ENCODE measurements around the gene TMEM178B.

GRCh38 chr7:141119187-141119586 lies 45.3 kb downstream of the TMEM178B start:
- TF ChIP-seq, protein P1, sequence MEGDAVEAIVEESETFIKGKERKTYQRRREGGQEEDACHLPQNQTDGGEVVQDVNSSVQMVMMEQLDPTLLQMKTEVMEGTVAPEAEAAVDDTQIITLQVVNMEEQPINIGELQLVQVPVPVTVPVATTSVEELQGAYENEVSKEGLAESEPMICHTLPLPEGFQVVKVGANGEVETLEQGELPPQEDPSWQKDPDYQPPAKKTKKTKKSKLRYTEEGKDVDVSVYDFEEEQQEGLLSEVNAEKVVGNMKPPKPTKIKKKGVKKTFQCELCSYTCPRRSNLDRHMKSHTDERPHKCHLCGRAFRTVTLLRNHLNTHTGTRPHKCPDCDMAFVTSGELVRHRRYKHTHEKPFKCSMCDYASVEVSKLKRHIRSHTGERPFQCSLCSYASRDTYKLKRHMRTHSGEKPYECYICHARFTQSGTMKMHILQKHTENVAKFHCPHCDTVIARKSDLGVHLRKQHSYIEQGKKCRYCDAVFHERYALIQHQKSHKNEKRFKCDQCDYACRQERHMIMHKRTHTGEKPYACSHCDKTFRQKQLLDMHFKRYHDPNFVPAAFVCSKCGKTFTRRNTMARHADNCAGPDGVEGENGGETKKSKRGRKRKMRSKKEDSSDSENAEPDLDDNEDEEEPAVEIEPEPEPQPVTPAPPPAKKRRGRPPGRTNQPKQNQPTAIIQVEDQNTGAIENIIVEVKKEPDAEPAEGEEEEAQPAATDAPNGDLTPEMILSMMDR (IDR thresholded peaks at IDR 0.05), result no peak
- TF ChIP-seq REST (IDR thresholded peaks at IDR 0.05; ENCODE audit: insufficient read depth in 1 of 2, low read depth in 2 of 2, low read length in 1 of 2) (no peak), POLR2AphosphoS5 (IDR thresholded peaks at IDR 0.05; ENCODE audit: low read depth, low read length) (no peak)

All from Panc1 (cell line).